NCI-H510A (cell line): Measurements from ENCODE around the gene CD226.

Experiments used
- DNase-seq: peaks from one replicate; lab custom pipeline; 2025; lab: John Stamatoyannopoulos, UW

CD226 gene

GRCh38 chr18:69814861-69815385 lies 132.8 kb downstream of the CD226 start:
- no peak for DNase-seq

DNA sequence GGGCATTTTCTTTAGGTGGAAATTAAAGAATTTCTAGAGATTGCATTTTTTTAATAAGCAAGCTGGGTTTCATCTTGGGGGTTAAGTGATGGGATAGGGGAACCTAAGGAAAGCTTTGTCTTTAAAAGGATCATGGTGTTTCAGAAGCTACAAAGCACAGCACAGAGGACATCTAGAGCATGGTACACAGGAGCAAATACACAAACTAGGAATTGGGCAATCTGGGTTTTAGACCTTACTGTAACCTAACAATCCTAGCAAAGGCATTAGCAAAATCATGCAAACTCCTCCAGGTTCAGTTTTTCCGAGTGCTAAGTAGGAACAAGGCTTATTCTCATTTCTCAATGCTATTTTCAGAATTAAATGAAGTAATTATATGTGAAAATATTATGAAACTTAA lies 134.1 kb downstream of the CD226 start:
- DNase-seq = no peak

GRCh38 chr18:69808399-69808798 lies 139.3 kb downstream of the CD226 start:
- no peak for DNase-seq

- DNase-seq = no peak
These were observed 142.7 kb downstream of the CD226 start for GRCh38 chr18:69804776-69805501.
